GM19328 (cell line): ENCODE measurements around the gene CIC.

ENCODE experiments used
- ATAC-seq: cut with Tn5 transposase; IDR thresholded peaks from one replicate; pipeline ENCODE4 v1.9.1; 2021; ENCODE audit warnings: mild to moderate bottlenecking, moderate library complexity; ENCODE audit not compliant: unreplicated experiment

Gene CIC

GRCh38 chr19:42287017-42287826 is 18.2 kb downstream of the CIC start:
- no peak for ATAC-seq

- no peak for ATAC-seq
Observed at GRCh38 chr19:42287827-42288107, 18.7 kb downstream of the CIC start.

GRCh38 chr19:42288387-42288786 is 19.3 kb downstream of the CIC start:
- no peak for ATAC-seq

DNA sequence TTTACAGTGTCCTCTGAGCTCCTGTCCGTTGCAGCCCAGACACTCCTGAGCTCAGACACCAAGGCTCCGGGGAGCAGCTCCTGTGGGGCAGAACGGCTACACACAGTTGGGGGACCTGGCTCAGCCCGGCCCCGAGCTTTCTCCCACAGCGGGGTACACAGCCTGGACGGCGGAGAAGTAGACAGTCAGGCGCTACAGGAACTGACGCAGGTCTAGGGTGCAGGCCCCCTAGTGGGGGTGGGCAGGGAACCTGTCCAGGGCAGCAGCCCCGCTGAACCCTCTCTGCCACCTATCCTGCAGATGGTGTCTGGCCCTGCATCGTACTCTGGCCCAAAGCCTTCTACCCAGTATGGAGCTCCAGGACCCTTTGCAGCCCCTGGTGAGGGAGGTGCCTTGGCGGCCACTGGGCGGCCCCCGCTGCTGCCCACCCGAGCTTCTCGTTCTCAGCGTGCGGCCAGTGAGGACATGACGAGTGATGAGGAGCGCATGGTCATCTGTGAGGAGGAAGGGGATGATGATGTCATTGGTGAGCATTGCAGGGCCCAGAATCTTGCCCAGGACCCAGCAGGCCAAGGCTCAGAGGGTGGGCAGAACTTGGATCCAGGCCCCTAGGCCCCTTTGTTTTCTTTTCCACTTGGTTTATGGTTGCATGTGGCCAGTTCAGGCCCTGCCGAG is 20.0 kb downstream of the CIC start:
- ATAC-seq = no peak

DNA sequence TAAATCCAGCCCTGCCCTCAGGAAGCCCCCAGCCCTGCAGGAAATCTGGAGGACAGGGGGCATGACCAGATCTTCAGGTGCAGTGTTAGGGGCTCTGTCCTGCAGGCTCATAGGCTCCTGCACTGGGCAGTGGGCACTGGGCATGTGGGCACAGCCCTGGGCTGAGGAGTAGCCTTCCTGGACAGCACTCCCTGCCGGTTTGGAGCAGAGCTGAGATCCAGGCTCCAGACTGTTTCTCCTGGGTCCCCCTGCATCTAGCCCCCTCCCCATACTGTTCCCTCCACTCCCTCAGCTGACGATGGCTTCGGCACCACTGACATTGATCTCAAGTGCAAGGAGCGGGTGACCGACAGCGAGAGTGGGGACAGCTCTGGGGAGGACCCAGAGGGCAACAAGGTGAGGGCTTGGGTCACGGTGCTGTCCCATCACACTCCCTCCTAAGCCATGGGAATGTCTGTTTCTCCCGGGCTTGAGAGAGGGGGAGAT is 20.5 kb downstream of the CIC start:
- ATAC-seq = no peak

- no peak for ATAC-seq
Observed at GRCh38 chr19:42290136-42290522, 21.1 kb downstream of the CIC start.

GRCh38 chr19:42290523-42291434 is 21.7 kb downstream of the CIC start:
- ATAC-seq = no peak

DNA sequence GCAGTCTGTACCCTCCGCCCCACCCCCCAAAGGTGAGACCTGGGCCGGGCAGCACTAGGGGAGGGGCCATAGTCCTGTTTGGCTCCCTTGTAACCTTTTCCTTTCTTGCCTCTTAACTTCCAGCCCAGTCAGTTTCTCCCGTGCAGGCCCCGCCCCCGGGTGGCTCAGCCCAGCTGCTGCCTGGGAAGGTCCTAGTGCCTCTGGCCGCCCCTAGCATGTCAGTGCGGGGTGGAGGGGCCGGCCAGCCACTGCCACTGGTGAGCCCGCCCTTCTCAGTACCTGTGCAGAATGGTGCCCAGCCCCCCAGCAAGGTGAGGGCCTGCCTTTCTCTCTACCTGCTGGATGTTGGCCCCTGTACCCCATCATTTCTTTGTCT is 22.4 kb downstream of the CIC start:
- ATAC-seq = no peak

DNA sequence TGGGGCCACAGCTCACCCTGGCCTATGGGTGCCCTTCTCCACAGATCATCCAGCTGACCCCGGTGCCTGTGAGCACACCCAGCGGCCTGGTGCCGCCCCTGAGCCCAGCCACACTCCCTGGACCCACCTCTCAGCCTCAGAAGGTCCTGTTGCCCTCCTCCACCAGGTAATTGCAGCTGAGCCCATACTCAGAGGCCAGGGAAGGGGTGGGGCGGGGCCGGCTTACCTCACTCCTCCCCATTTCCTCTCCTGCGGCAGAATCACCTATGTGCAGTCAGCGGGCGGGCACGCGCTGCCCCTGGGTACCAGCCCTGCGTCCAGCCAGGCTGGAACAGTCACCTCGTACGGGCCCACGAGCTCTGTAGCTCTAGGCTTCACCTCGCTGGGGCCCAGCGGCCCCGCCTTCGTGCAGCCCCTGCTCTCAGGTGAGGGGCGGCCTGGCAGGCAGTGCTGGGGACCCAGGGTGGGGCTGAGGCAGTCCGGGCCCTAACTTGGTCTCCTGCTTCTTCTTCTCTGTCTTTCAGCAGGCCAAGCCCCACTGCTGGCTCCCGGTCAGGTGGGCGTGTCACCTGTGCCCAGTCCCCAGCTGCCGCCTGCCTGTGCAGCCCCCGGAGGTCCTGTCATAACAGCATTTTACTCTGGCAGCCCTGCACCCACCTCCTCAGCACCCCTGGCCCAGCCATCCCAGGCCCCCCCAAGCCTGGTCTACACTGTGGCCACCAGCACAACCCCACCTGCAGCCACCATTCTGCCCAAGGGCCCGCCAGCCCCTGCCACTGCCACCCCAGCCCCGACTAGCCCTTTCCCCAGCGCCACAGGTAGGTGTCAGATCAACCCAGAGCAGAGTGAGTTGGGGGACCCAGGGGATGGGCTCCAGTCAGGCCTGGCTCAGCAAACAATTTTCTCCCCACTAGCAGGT is 23.2 kb downstream of the CIC start:
- no peak for ATAC-seq

DNA sequence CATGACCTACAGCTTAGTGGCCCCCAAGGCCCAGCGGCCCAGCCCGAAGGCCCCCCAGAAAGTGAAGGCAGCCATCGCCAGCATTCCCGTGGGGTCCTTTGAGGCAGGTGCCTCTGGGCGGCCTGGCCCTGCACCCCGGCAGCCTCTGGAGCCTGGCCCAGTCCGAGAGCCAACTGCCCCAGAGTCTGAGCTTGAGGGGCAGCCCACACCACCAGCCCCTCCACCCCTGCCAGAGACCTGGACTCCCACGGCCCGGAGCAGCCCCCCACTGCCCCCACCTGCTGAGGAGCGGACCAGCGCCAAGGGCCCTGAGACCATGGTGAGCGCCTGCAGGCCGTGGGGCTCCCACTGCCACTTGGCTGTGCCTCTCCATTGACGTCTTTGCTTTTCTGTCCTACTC is 23.9 kb downstream of the CIC start:
- ATAC-seq = no peak

GRCh38 chr19:42293540-42293939 is 24.5 kb downstream of the CIC start:
- no peak for ATAC-seq

GRCh38 chr19:42293948-42294347 is 24.9 kb downstream of the CIC start:
- ATAC-seq = no peak

GRCh38 chr19:42294471-42295137 is 25.6 kb downstream of the CIC start:
- ATAC-seq = no peak

- no peak for ATAC-seq
Observed at GRCh38 chr19:42295342-42295741, 26.3 kb downstream of the CIC start.

GRCh38 chr19:42295831-42296525 is 26.9 kb downstream of the CIC start:
- no peak for ATAC-seq

DNA sequence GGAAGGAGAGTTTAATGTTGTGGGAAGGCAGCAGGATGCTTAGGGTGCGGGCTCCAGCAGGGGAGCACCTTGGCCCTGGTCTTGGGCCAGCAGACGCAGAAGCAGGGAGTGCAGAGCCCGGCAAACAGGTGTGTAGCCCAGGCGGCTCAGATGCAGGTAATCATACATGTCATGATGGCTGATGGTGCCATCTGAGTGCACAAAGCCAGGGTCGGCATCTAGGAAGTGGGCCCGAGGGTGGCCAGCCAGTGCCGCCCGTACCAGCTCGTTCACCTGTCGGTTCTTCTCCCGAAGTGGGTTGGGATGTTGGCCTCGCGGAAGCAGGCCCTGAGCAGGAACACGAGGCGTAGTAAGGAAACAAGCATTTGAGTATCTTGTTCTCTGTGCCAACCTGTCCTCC is 28.0 kb downstream of the CIC start:
- no peak for ATAC-seq

DNA sequence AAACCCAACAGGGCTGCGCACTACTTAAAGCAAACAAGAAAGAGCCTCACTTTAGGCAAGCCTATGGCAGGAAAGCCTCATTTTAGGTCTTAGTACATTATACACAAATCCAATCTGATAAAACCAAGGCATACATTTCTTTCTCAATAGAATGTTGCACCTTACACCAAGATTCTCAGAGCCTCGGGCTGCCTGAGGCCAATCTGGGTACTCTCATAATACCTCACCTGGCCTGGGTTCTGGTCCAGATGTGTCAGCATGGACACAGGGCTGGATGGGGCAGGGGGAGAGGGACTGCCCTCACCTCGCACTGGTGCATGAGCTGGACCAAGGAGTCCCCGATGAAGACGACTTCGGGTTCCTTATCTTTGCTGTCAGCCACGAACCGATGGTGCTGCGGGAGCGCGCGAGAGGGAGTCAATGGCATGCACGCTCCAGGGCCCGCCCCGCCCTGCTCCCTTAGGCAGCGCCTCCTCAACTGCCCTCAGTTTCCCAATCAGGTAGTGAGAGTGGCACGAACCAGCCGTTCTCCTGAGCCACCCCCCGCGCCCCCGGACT is 32.7 kb downstream of the CIC start, which contains the start of gene PRR19:
TSS of gene PRR19 (plus strand) at position 487 of the 558 bp plus-strand sequence. CDS start 7,453 bp downstream, outside the sequence.
- no peak for ATAC-seq

DNA sequence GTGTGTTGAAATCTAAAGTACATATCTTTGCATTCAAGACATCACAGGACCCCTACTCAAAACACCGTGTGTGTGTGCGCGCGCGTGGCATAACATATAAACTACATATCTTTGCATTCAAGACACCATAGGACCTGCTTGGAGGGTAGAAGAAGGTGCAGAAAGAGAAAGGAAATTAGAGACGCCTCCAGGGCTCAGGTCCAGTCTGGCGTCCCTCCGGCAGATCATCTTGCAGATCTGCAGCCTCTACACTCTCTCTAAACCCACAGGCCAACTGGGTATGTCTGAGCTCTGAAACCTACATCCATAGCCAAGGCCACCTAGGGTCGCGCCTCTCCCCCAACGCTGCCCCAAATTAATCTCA is 34.0 kb downstream of the CIC start:
- ATAC-seq = no peak

DNA sequence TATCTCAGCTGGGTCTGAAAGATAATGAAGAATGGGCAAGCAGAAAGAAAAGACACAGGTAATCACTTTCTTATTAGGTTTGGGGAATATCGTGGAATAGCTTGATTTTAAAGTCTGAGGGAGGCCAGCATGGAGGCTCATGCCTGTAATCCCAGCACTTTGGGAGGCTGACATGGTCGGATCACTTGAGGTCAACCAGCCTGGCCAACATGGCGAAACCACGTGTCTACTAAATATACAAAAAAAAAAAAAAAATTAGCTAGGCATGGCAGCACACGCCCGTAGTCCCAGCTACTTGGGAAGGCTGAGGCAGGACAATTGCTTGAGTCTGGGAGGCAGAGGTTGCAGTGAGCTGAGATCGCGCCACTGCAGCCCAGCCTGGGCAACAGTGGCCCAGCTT is 34.8 kb downstream of the CIC start:
- no peak for ATAC-seq
